HepG2 (cell line): ENCODE results near the gene ZFPM1. TPM values are rescaled to one million over a fixed set of nuclear protein-coding genes. Genes with fewer than 3 reads are reported as not detected.

Source experiments
- KAT8 ChIP-seq: IDR thresholded peaks from 2 replicates; pipeline ENCODE4 v1.6.1; 2016; ENCODE audit warnings: missing genetic modification reagents, missing compliant biosample characterization
- NFIC ChIP-seq: IDR thresholded peaks from 2 replicates; pipeline ENCODE4 v1.6.1; 2012; ENCODE audit warnings: mild to moderate bottlenecking, low read length, inconsistent platforms
- NKX3-1 ChIP-seq: sonication (generic); formaldehyde crosslinking; IDR thresholded peaks from 2 replicates; pipeline ENCODE4 v1.5.0; 2020; ENCODE audit warnings: missing genetic modification reagents
- RARG ChIP-seq: sonication (generic); formaldehyde crosslinking; IDR thresholded peaks from 2 replicates; pipeline ENCODE4 v1.4.0; 2020; ENCODE audit warnings: low read depth, mild to moderate bottlenecking, missing genetic modification reagents
- SOX13 ChIP-seq, 3 experiments: fragments of 450-650 bp in 1 of 3; sonication (generic) in 1 of 3; formaldehyde crosslinking in 1 of 3; IDR thresholded peaks in 2 of 3; conservative IDR thresholded peaks in 1 of 3; 2 replicates each; pipeline versions ENCODE4 v1.5.0 to v1.6.1; 2016 to 2020; ENCODE audit warnings: antibody characterized with exemption in 1 of 3, mild to moderate bottlenecking in 1 of 3, missing compliant biosample characterization in 1 of 3, missing genetic modification reagents in 1 of 3, moderate library complexity in 1 of 3
- TAF15 ChIP-seq: fragments of 200-400 bp; formaldehyde crosslinking; IDR thresholded peaks from one replicate; pipeline ENCODE4 v1.6.1; 2018; ENCODE audit warnings: mild to moderate bottlenecking, low read depth, low read length; ENCODE audit not compliant: poor library complexity, severe bottlenecking
- ZIK1 ChIP-seq: sonication (generic); formaldehyde crosslinking; IDR thresholded peaks from 2 replicates; pipeline ENCODE4 v1.5.0; 2020; ENCODE audit warnings: mild to moderate bottlenecking, low read depth, missing genetic modification reagents, borderline replicate concordance
- ZNF101 ChIP-seq: sonication (generic); formaldehyde crosslinking; IDR thresholded peaks from 2 replicates; pipeline ENCODE4 v1.4.0; 2020; ENCODE audit warnings: mild to moderate bottlenecking, low read depth, missing genetic modification reagents, borderline replicate concordance
- ZNF337 ChIP-seq: sonication (generic); formaldehyde crosslinking; IDR thresholded peaks from 2 replicates; pipeline ENCODE4 v1.5.1; 2020; ENCODE audit warnings: missing genetic modification reagents, low read depth, mild to moderate bottlenecking, borderline replicate concordance
- ZNF552 ChIP-seq: sonication (generic); formaldehyde crosslinking; IDR thresholded peaks from 2 replicates; pipeline ENCODE4 v1.9.0; 2022; ENCODE audit warnings: missing genetic modification reagents, mild to moderate bottlenecking, borderline replicate concordance
- polyA plus RNA-seq, 8 experiments: library from polyadenylated mRNA; depleted of rRNA in 3 of 8; stranded (reverse) in 7 of 8; unstranded in 1 of 8; fragments of >200 nt; fragmentation: Illumina TruSeq in 4 of 8; extraction: Trizol in 4 of 8; gene quantifications; 2 replicates each; pipeline versions ENCODE4 v1.2.1 to v1.2.3, GENCODE V29; 2011 to 2016; ENCODE audit warnings: low read depth in 4 of 8, missing spikeins in 1 of 8, mixed read lengths in 1 of 8; ENCODE audit not compliant: insufficient read depth in 1 of 8
- total RNA-seq, 5 experiments: library from RNA; depleted of rRNA; stranded (reverse); fragments of >200 nt; fragmentation: Illumina TruSeq; extraction: Trizol; gene quantifications; 2 replicates each; pipeline ENCODE4 v1.2.3, GENCODE V29; 2016; ENCODE audit warnings: low read depth in 1 of 5
- TF ChIP-seq, protein P1 (sequence below): sonication (generic); formaldehyde crosslinking; IDR thresholded peaks from 2 replicates; pipeline ENCODE4 v1.9.0; 2021; ENCODE audit warnings: missing genetic modification reagents, borderline replicate concordance
- TF ChIP-seq, protein P2 (sequence below): IDR thresholded peaks from 2 replicates; pipeline ENCODE4 v1.6.1; 2018; ENCODE audit warnings: missing genetic modification reagents
- TF ChIP-seq, protein P3 (sequence below), 2 experiments: sonication (generic) in 1 of 2; formaldehyde crosslinking in 1 of 2; IDR thresholded peaks; 2 replicates each; pipeline versions ENCODE4 v1.4.0 to v1.6.1; 2018 to 2020; ENCODE audit warnings: missing genetic modification reagents in 2 of 2, borderline replicate concordance in 1 of 2, low read depth in 1 of 2, mild to moderate bottlenecking in 1 of 2, missing biosample characterization in 1 of 2
- TF ChIP-seq, protein P4 (sequence below): sonication (generic); formaldehyde crosslinking; IDR thresholded peaks from 2 replicates; pipeline ENCODE4 v1.5.0; 2020; ENCODE audit warnings: mild to moderate bottlenecking, missing genetic modification reagents

The ZFPM1 gene
- total and polyA plus RNA-seq, 2 of the 13 experiments (the other 11 are each of a cell fraction or from before 2014, with no cell fraction given), result 1.3 to 3.8 TPM

DNA sequence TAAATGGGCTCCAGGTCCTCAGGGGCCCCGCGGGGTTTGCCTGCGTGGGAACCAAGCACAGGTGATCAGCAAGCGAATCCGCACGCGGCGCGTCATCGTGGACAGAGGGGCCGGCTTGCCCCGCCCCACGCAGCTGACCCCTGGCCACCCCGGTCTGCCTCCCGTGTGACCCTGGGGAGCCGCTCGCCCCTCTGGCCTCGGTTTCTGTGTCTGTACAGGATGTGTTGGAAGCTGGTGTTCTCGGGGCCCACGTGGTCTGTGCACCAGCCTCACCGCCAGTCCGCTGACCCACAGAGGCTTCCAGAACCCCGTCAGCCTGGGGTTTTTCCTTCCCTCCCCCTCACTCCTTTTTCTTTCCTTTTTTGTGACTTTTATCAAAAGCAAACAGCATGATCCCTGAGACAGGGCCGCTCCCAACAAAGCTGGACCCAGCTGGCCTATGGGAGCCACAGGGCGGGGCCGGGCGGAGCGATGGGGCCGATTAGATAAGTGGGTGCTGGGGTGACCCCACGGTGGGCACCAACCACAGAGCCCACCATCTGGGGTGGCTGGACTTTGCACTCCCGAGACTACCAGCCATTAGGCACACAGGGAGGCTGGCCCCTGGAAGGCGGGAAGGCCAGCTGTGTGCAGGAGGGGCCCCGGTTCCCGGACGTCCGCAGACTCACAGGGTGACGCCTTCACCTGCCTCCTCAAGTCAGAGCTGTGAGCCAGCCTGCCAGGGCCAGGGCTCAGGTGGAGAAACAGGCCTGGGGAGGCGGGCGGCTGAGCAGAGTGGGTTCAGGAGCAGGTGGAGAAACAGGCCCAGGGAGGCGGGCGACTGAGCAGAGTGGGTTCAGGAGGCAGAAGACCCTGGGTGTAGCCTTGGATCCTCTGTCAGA is 56.0 kb downstream of the ZFPM1 start (continued):
- TF ChIP-seq, protein P1, sequence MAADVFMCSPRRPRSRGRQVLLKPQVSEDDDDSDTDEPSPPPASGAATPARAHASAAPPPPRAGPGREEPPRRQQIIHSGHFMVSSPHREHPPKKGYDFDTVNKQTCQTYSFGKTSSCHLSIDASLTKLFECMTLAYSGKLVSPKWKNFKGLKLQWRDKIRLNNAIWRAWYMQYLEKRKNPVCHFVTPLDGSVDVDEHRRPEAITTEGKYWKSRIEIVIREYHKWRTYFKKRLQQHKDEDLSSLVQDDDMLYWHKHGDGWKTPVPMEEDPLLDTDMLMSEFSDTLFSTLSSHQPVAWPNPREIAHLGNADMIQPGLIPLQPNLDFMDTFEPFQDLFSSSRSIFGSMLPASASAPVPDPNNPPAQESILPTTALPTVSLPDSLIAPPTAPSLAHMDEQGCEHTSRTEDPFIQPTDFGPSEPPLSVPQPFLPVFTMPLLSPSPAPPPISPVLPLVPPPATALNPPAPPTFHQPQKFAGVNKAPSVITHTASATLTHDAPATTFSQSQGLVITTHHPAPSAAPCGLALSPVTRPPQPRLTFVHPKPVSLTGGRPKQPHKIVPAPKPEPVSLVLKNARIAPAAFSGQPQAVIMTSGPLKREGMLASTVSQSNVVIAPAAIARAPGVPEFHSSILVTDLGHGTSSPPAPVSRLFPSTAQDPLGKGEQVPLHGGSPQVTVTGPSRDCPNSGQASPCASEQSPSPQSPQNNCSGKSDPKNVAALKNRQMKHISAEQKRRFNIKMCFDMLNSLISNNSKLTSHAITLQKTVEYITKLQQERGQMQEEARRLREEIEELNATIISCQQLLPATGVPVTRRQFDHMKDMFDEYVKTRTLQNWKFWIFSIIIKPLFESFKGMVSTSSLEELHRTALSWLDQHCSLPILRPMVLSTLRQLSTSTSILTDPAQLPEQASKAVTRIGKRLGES (CRISPR knock-in tag), result no peak
- TF ChIP-seq NKX3-1 (CRISPR knock-in tag), result peak; percentile 90
- TF ChIP-seq ZIK1 (CRISPR knock-in tag), result no peak; the same call in 1 of the 2 replicates
- TF ChIP-seq, protein P2, sequence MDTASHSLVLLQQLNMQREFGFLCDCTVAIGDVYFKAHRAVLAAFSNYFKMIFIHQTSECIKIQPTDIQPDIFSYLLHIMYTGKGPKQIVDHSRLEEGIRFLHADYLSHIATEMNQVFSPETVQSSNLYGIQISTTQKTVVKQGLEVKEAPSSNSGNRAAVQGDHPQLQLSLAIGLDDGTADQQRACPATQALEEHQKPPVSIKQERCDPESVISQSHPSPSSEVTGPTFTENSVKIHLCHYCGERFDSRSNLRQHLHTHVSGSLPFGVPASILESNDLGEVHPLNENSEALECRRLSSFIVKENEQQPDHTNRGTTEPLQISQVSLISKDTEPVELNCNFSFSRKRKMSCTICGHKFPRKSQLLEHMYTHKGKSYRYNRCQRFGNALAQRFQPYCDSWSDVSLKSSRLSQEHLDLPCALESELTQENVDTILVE, result peak; percentile 39; the same call in 1 of the 2 replicates
- no peak for TF ChIP-seq TAF15
- TF ChIP-seq ZNF552 (CRISPR knock-in tag), result peak; percentile 90; the same call in 1 of the 2 replicates
- 0 out of 2 replicates have a peak, but pooled peaks have one; percentile 37 for TF ChIP-seq ZNF337 (CRISPR knock-in tag)
- TF ChIP-seq, protein P3, sequence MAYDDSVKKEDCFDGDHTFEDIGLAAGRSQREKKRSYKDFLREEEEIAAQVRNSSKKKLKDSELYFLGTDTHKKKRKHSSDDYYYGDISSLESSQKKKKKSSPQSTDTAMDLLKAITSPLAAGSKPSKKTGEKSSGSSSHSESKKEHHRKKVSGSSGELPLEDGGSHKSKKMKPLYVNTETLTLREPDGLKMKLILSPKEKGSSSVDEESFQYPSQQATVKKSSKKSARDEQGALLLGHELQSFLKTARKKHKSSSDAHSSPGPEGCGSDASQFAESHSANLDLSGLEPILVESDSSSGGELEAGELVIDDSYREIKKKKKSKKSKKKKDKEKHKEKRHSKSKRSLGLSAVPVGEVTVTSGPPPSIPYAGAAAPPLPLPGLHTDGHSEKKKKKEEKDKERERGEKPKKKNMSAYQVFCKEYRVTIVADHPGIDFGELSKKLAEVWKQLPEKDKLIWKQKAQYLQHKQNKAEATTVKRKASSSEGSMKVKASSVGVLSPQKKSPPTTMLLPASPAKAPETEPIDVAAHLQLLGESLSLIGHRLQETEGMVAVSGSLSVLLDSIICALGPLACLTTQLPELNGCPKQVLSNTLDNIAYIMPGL (CRISPR knock-in tag; IDR thresholded peaks at IDR 0.05; ENCODE audit: borderline replicate concordance in 1 of 2, low read depth in 1 of 2), result peak in 1 of 2 experiments; percentile 77; a peak in 3 of 4 replicates
- TF ChIP-seq SOX13 (IDR thresholded peaks at IDR 0.05), result peak; percentile 56; the same call in 1 of the 2 replicates
- TF ChIP-seq SOX13 (CRISPR knock-in tag; conservative IDR thresholded peaks at IDR 0.05 in 1 of 2, IDR thresholded peaks at IDR 0.05 in 1 of 2), result peak in 1 of 2 experiments; percentile 80; a peak in 2 of 4 replicates
- TF ChIP-seq NFIC, result no peak
- peak; percentile 90; the same call in 1 of the 2 replicates for TF ChIP-seq RARG
- TF ChIP-seq, protein P4, sequence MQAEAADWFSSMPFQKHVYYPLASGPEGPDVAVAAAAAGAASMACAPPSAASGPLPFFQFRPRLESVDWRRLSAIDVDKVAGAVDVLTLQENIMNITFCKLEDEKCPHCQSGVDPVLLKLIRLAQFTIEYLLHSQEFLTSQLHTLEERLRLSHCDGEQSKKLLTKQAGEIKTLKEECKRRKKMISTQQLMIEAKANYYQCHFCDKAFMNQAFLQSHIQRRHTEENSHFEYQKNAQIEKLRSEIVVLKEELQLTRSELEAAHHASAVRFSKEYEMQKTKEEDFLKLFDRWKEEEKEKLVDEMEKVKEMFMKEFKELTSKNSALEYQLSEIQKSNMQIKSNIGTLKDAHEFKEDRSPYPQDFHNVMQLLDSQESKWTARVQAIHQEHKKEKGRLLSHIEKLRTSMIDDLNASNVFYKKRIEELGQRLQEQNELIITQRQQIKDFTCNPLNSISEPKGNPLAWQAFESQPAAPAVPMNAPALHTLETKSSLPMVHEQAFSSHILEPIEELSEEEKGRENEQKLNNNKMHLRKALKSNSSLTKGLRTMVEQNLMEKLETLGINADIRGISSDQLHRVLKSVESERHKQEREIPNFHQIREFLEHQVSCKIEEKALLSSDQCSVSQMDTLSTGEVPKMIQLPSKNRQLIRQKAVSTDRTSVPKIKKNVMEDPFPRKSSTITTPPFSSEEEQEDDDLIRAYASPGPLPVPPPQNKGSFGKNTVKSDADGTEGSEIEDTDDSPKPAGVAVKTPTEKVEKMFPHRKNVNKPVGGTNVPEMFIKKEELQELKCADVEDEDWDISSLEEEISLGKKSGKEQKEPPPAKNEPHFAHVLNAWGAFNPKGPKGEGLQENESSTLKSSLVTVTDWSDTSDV (CRISPR knock-in tag), result peak; percentile 96
- peak; percentile 51 for TF ChIP-seq KAT8 (CRISPR knock-in tag)
- TF ChIP-seq ZNF101, result no peak
